Mucosa of descending colon (tissue), 3 donors: ENCODE data around the gene HMGN2. TPM values are rescaled to one million over a fixed set of nuclear protein-coding genes. Genes with fewer than 3 reads are reported as not detected.

Experiments used
- ATAC-seq: fragments of 200-7000 bp; cut with Tn5 transposase; one replicate; pipeline ENCODE4 v1.9.1; 2020; ENCODE audit warnings: mild to moderate bottlenecking, moderate library complexity
- DNase-seq, 3 donors: peaks; one replicate each; pipeline ENCODE4 v3.0.0-alpha.2; 2020
- H3K36me3 ChIP-seq: fragments of 200-600 bp; one replicate; pipeline ENCODE4 v1.8.0; 2021; ENCODE audit warnings: low read depth, mild to moderate bottlenecking
- H3K4me1 ChIP-seq: fragments of 200-600 bp; one replicate; pipeline ENCODE4 v1.8.0; 2021; ENCODE audit warnings: low read depth, mild to moderate bottlenecking
- H3K4me3 ChIP-seq: fragments of 200-600 bp; one replicate; pipeline ENCODE4 v1.8.0; 2021; ENCODE audit warnings: mild to moderate bottlenecking
- H3K9me3 ChIP-seq: fragments of 200-600 bp; one replicate; pipeline ENCODE4 v1.8.0; 2021; ENCODE audit warnings: mild to moderate bottlenecking
- intact Hi-C, 2 donors: fragments of 100-400 bp; cut with DNase I in 1 of 2; cut with micrococcal nuclease in 1 of 2; formaldehyde crosslinking; loops; one replicate each; pipeline versions ENCODE4 v1.11.0 to v1.11.1; 2022; cut with DNase I, micrococcal nuclease
- long read RNA-seq, 2 donors: library from polyadenylated mRNA; unstranded; transcript quantifications; one replicate each; pipeline ENCODE4 v2.0.0, GENCODE V29; 2019 to 2021
- total RNA-seq, 3 donors: library from RNA; stranded (reverse); fragmentation: NEBNext Ultra II Directional in 2 of 3; extraction: Animal tissue kit (Norgen Biotek cat#: 25700) in 2 of 3; gene quantifications; one replicate each; pipeline versions ENCODE4 v1.2.1 to v1.2.4, GENCODE V29; 2021 to 2023
- TF ChIP-seq, protein P1 (sequence below): fragments of 200-600 bp; IDR thresholded peaks from one replicate; pipeline ENCODE4 v1.8.0; 2022; ENCODE audit warnings: antibody characterized with exemption, mild to moderate bottlenecking
- donor health status: DM: no; HTN: no; CAD: no; lungs with moderate emphysema.
- donor health status: DM: no; HTN: no; CAD: no.
- donor health status: DM: no; HTN: yes; CAD: no.

HMGN2 gene
- total RNA-seq: 100 to 1,000 TPM; 186 to 463 (median 271) TPM
- long read RNA-seq, donor 1, transcript HMGN2-201 (6 exons, 1,191 nt): major isoform, 192 of 214 reads
- long read RNA-seq, donor 1, transcript HMGN2-205 (5 exons, 952 nt): minor isoform, 5 of 214 reads
- long read RNA-seq, donor 1, partial matches to known transcripts: 7 of 214 reads
- long read RNA-seq, donor 1, other reads (novel, unspliced or antisense): 4 of 214 reads
- long read RNA-seq, donor 2, transcript HMGN2-201 (6 exons, 1,191 nt): major isoform, 641 of 676 reads
- long read RNA-seq, donor 2, partial matches to known transcripts: 20 of 676 reads
- long read RNA-seq, donor 2, other reads (novel, unspliced or antisense): 15 of 676 reads

DNA sequence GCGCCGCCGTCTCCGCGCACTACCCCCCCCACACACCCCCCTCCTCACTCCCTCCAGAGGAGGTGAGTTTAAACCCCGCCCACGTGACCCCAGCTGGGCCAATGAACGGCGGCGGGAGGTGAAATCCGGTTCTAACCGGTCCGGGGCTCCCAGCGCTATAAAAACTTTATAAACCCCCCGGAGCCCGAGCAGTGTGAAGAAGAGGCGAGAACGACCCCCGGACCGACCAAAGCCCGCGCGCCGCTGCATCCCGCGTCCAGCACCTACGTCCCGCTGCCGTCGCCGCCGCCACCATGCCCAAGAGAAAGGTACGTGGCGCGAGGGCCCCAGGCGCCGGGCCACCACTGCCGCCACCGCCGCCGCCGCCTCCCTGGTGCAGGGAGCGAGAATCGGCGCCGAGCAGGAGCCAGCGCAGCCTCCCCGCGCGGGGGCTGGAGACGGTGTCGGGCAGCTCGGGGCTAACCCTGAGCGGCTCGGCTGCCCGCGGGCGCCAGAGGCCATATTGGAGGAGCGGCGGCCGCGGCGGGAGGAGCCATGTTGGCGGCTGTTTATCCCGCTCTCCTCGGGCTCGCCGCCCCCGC is at the start of gene HMGN2:
HMGN2 (plus strand) TSS at position 121 of the 581 bp plus-strand sequence; CDS start at position 294, 173 bp downstream.
- no peaks in the 10 kb centered on the region for H3K36me3 ChIP-seq

DNA sequence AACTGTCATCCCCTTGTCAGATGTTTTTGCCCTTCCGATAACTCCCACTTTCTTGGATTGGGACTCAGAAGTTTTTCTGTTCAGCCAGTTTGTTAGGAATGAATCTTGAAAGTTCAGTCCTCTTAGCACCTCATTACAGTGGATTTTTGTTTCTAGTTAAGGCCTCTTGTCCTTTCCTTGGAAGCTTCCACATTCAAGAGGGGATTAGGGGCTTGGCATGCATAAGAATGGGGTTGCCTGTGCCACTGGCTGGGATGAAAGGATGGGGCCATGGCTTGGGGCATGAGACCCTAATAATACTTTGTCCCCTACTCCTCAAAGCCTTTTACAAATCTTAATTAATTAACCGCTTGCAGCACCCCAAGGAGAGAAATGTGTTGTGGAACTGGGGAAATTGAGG is 42.5 kb upstream of the HMGN2 start:
- Histone ChIP-seq H3K4me1 (peaks cover 12% of the 10 kb centered on the region), H3K9me3 (no peaks in the 10 kb centered on the region), H3K36me3 (no peaks in the 10 kb centered on the region), H3K4me3 (no peak overlapping the region)
- TF ChIP-seq, protein P1, sequence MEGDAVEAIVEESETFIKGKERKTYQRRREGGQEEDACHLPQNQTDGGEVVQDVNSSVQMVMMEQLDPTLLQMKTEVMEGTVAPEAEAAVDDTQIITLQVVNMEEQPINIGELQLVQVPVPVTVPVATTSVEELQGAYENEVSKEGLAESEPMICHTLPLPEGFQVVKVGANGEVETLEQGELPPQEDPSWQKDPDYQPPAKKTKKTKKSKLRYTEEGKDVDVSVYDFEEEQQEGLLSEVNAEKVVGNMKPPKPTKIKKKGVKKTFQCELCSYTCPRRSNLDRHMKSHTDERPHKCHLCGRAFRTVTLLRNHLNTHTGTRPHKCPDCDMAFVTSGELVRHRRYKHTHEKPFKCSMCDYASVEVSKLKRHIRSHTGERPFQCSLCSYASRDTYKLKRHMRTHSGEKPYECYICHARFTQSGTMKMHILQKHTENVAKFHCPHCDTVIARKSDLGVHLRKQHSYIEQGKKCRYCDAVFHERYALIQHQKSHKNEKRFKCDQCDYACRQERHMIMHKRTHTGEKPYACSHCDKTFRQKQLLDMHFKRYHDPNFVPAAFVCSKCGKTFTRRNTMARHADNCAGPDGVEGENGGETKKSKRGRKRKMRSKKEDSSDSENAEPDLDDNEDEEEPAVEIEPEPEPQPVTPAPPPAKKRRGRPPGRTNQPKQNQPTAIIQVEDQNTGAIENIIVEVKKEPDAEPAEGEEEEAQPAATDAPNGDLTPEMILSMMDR: no peak
- intact Hi-C loops: no loop called here
- DNase-seq: no peak
- no peak for ATAC-seq

More for the DNA sequence above, at the start of gene HMGN2:
- Histone ChIP-seq H3K4me3 (peak within 1 kb of the TSS; percentile 96), H3K4me1 (peaks cover 28% of the 10 kb centered on the region), H3K9me3 (no peaks in the 10 kb centered on the region)
- DNase-seq (peak; percentile 91 to 95 (median 94)), ATAC-seq (peak; percentile 74)
- TF ChIP-seq, protein P1: no peak
- intact Hi-C loops: no loop called here

DNA sequence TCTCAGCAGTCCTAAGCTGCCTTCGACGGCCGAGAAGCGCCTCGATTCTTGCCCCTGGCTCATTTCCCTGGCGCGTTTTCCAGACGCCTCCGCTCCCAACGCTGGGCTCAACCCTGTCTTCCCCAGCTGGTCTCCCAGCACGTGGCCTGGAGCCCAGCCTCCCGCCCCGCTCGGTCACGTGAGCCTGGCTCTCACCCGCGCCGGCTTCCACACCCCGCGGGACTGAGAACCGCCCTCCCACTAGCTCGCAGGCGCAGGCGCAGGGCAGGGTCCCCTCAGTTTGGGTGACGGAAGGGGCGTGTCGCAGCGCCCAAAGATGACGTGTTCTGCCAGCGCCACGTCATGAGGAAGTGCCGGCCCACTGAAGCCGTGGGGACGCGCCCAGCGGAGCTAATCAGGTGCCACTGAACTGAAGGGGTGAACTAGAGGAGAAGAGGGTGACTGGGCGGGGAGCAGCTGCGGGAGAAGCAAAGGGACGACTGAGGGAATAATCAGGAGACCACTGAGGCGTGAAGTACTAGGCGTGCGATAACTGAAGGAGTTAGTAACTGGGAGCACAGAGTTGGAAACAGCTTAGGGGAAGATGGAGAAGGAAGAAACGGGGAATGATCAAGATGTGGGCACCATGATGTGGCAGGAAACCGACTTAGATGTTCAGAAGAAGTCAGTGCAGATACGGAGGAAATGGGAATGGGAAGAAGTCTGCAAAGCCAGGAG is 40.1 kb upstream of the HMGN2 start, which contains the start of gene DHDDS:
DHDDS (plus strand) TSS at position 343 of the 717 bp plus-strand sequence. CDS start 625 bp downstream, outside the sequence.
- H3K4me1 ChIP-seq: peaks cover 12% of the 10 kb centered on the region
- H3K4me3 ChIP-seq: peak within 1 kb of the TSS; percentile 39
- ATAC-seq (peak; percentile 98), DNase-seq (peak; percentile 99)
- no peaks in the 10 kb centered on the region for H3K9me3 ChIP-seq
- intact Hi-C loops: no loop called here
- H3K36me3 ChIP-seq: no peaks in the 10 kb centered on the region
- TF ChIP-seq, protein P1: no peak

DNA sequence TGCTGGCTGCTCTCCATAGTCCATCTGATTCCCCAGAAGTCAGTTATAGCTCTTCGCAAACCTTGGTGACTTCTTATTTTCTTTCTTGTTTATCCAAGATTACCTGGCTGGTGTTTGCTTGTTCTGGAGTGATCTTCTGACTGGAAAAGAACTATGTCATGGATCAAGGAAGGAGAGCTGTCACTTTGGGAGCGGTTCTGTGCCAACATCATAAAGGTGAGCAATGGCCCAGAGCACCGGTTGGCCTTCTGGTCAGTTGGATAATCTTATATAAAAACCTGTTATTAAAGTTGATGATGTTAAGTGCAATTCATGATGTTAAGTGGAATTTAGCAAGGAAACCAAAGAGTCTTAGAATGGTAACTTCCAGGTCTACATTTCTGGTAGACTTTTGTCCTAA is 39.4 kb upstream of the HMGN2 start:
- Histone ChIP-seq H3K9me3 (no peaks in the 10 kb centered on the region), H3K4me3 (peak overlapping the region; percentile 39), H3K36me3 (no peaks in the 10 kb centered on the region), H3K4me1 (peaks cover 12% of the 10 kb centered on the region)
- intact Hi-C loops: no loop called here
- DNase-seq (peak in 1 of 3 donors; percentile 48), ATAC-seq (peak; percentile 68)
- TF ChIP-seq, protein P1: no peak

DNA sequence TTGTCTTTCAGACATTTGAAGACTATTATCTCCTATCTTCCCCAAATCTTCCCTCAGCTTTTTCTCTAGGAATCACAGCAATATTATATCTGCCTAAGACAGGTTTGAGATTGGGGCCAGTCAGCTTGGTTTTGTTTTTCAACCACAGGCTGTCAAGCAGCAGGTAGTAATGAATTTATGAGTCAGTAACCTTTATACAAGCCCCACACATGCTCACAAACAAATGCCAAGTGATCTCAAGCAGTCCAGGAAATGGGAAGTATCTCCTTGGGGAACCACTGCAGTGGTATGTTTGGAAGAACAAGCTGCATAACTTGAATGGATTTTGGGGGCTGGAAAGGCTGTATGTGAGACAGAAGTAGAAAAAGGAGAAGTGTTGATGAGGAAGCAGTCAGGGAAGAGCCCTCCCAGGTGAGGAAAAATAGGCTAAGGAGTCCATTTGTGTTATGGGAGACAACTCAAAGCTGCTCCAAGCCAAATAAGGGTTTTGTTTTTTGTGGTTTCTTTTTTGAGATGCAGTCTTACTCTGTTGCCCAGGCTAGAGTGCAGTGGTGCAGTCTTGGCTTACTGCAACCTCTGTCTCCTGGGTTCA is 38.0 kb upstream of the HMGN2 start:
- Histone ChIP-seq H3K9me3 (no peaks in the 10 kb centered on the region), H3K4me3 (no peak overlapping the region), H3K36me3 (no peaks in the 10 kb centered on the region), H3K4me1 (peaks cover 12% of the 10 kb centered on the region)
- no peak for DNase-seq
- TF ChIP-seq, protein P1: no peak
- ATAC-seq: no peak
- intact Hi-C loops: no loop called here
